Measurements from ENCODE around the gene CBS. TPM values are rescaled to one million over a fixed set of nuclear protein-coding genes. Genes with fewer than 3 reads are reported as not detected.

The CBS gene
- total RNA-seq, result 8.0 and 23.9 TPM in 2 replicates

DNA sequence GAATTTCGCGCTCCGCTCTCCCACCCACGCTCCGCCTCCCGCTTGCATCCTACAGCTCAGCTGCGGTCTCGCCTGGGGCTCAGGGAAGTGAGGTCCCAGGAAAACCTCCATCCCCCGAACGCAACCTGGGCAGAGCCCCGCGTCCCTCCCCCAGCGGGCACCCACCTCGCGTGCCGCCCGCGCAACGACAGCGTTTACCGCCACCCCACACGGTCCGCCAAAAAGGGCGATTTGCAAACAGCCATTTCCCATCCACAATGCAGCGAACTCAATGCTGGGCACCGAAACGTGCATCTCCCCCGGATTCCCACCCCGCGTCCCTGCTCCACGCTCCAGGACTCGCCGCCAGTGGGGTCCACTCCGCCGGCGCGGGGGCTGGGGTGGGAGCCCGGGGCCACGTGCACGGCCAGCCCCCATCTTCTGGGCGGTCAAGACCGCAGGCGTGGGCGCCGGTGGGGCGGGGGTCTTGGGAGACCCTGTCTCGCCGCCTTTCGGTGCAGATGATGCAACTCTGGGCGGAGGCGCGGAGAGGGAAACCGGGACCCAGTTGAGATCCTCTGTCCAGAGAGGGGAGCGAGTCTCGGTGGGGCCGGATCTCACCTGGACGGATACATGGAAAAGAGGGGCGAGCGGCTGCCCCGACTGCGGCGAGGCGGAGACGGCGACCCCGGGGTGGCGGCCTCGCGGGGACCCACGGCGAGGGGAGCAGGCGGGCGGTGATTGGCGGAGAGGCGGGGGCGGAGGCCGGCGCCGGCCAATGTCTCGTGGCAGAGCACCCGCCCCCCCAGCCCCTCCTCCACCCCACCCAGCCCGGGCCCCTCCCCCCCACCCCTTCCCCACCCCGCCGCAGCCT, at the start of gene CBS:
Gene CBS (minus strand): TSS at position 666 of the 853 bp plus-strand sequence. CDS start 3,642 bp downstream, outside the sequence.

DNA sequence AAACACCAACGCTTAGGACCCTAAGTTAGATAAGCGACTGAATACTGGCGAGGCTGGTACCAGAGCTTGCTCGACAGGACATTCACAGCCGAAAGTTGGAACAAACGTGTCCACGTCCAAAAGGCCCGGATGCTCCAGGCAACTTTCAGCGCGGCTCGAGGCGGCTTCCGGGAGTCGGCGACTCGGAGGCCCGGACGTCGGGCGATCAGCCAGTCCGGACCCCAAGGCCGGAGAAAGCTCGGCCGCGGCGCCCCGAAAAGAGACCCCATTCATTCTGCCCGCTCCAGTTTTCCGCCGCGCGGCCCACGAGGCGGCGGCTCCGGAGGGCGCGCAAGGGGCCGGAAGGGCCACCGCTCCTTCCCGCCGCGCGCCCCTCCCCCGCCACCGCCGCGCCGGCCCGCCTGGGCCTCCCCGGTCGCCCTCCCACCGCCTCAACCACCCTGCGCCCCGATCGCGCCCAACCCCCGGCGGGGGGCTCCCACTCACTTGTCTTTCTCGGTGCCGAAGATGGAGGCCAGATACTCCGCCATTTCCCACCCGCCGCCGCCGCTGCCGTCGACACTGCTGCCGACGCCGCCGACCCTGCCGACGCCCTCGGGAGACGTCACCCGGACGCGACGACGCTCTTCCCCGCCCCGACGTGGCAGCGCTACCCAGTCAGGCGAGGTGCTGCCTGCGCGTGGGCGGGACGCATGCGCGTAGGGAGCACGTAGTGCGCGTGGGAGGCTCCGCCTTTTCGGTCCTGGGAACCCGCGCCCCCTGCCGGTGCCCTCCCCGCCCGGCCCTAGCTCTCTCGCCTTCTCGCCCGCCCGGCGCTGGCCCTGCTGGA, 31.5 kb upstream of the CBS start, which contains the start of gene U2AF1:
Gene U2AF1 (minus strand): TSS at position 606 of the 829 bp plus-strand sequence. CDS start 76 bp downstream, at position 530.

Other genes starting within 250 kb of the CBS start
- gene WDR4, start 196.3 kb downstream of the CBS start, total RNA-seq, result 9.9 and 12.3 TPM in 2 replicates
- gene NDUFV3, start 182.5 kb downstream of the CBS start, total RNA-seq, result 36.4 and 46.0 TPM in 2 replicates
- not detected in 2 replicates for gene ERVH48-1, start 150.2 kb downstream of the CBS start, total RNA-seq
- gene PKNOX1, start 101.3 kb downstream of the CBS start, total RNA-seq, result 6.9 and 9.1 TPM in 2 replicates
- gene U2AF1, start 31.7 kb upstream of the CBS start, total RNA-seq, result 24.9 and 27.6 TPM in 2 replicates
- not detected in 2 replicates for gene CRYAA, start 93.2 kb upstream of the CBS start, total RNA-seq

Data from airway epithelial cell (primary cell).